GM12874 (cell line): ENCODE results near the gene JAK2.
A peak's percentile ranks its signal among the peaks of the same experiment; 100 is the strongest.

Experiments
- TF ChIP-seq, protein P1 (sequence below): IDR thresholded peaks from 2 replicates; pipeline ENCODE4 v1.5.1; 2011; ENCODE audit warnings: low read depth, mild to moderate bottlenecking, control low read depth, low read length, moderate library complexity; ENCODE audit not compliant: insufficient read depth

JAK2 gene

DNA sequence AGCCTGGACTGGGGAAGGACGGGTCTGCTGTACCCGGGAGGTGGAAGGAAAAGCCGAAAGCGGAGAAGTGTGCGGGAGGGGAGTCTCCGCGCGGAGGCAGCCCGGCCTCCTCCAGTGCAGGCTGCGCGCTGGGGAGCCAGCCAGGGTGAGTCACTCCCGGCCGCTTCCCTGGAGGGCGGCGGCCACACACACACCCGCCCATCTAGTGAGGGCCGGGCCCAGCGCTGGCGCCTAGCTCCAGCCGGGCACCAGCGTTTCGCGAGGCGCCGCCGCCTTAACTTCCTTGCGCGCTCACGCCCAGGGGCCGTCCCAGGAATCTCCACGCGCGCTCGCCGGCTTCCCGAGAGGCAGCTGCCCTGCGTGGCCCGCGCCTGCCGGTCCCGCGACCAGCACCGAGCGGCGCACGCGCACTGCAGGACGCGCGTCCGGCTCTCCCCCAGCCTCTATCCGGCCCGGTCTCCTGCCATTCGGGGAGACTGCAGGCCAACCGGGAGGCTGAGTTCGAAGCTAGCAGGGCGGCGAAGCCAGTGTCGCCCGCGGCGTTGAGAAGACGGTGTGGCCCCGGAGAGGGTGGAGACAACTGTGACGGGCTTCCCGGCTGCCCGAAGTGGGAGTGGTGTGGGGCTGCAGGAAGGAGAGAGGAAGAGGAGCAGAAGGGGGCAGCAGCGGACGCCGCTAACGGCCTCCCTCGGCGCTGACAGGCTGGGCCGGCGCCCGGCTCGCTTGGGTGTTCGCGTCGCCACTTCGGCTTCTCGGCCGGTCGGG lies at the start of gene JAK2:
TSS of gene JAK2 (plus strand) at position 652 of the 765 bp plus-strand sequence. CDS start 36,716 bp downstream, outside the sequence.
- TF ChIP-seq, protein P1, sequence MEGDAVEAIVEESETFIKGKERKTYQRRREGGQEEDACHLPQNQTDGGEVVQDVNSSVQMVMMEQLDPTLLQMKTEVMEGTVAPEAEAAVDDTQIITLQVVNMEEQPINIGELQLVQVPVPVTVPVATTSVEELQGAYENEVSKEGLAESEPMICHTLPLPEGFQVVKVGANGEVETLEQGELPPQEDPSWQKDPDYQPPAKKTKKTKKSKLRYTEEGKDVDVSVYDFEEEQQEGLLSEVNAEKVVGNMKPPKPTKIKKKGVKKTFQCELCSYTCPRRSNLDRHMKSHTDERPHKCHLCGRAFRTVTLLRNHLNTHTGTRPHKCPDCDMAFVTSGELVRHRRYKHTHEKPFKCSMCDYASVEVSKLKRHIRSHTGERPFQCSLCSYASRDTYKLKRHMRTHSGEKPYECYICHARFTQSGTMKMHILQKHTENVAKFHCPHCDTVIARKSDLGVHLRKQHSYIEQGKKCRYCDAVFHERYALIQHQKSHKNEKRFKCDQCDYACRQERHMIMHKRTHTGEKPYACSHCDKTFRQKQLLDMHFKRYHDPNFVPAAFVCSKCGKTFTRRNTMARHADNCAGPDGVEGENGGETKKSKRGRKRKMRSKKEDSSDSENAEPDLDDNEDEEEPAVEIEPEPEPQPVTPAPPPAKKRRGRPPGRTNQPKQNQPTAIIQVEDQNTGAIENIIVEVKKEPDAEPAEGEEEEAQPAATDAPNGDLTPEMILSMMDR, result peak; percentile 54

DNA sequence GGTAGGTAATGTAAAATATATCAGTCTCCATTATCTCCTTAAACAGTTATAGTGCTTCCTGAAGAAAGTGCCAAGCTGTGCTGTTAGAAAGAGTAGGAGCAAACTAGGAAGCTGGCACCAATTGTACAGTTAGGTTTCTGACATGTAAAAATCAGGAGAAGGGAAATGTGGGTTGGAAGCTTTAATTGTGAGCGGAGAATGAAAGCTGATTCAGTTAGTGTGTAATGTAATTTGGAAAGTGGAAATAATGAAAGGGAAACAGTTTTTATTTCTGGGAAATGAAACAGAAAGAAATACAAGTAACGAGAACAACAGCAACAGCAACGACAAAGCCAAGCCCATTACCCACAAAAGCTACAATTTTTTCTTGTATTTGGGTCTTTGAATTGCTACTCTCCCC lies 48.8 kb upstream of the JAK2 start:
- TF ChIP-seq, protein P1, result no peak

DNA sequence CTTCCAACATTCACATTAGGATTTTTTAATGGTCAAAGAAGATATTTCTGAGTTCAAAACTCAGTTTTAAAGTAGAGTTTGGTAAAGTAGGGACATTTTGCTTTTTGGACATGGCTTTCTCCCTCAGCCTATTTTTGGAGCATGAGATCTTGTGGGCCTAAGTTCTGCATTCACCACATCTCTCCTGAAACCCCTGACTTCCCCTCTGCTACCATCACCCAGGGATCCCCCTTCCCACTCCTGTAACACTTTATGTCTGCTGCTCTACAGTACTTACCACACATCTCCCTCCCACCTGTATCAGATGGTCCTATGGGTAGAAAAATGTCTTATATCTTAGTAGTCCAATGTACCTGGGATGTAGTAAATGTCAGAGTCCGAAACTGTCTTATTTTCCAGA lies 48.2 kb upstream of the JAK2 start:
- TF ChIP-seq, protein P1, result no peak

DNA sequence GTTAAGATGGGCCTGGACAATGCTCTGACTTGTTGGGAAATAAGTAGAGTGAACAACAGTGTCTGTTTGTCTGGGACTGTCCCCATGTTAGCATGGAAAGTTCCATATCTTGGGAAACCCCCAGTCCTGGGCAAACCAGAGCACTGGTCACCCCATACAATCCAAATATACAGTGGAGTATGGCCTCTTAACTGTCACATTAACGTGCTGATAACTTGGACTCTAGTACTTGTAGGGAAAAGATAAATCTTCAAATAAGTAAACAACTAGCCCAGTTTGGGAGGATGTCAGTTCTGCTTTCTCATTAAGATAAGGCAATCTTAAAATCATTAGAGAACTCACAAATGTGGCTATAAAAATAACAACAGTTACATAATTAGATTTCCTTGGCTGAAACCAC lies 47.6 kb upstream of the JAK2 start:
- TF ChIP-seq, protein P1, result no peak

DNA sequence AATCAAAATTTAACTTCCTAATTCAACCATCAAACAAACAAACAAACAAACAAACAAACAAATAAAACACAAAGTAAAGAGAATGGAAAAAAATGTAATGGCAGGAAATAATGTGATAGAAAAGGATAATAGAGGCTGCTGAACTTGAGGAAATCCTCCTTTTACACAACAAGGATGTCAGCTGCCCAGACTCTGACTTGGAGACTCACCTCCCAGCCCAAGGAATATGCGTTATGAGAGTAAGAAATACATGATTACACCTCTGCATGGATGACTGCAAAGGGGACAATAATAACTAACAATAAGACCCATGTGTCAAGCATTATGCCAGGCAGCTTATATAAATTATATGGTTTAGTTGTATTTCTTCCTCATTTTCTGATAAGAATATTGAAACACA lies 46.6 kb upstream of the JAK2 start:
- TF ChIP-seq, protein P1, result no peak

DNA sequence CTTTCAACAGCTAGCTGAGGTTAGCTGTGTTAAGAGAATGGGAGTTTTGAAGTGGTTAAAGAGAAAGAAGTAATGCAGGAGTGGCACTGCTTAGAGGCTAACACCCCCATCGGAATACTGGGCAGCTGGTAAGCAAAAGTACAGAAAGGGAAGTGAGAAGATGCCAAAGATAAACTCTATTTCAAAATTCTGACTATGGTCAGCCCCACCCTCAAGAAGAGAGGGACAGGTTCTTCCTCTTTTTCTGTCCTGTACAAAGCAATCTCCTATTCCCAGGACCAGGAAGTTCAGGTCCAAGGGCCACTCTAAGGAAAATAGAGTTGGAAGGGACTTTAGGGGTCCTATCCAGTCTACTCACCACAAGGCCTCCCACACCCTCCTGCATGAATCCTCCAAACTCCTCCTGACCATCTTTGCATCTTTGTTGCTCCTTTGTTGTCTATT lies 45.9 kb upstream of the JAK2 start:
- TF ChIP-seq, protein P1, result no peak

DNA sequence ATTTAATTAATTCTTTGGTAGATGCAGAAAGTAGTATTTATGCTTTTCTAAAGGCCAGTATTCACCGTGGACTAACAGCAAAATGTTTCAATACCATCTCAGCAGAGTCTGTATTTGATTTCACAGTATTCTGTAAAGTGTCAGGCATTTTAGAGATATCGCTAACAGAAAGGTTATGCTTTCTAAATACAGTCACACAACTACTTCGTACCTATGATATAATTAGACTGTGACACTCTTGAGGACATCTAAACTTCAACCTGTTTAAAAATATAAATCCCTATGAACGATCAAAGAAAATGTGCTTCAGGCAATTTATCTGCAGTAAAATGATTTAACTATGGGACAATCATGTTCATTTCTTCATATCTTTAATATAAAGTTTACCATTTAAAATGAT lies 41.7 kb upstream of the JAK2 start:
- TF ChIP-seq, protein P1, result no peak
